GM13977 (cell line): ENCODE results near the gene MACROD2.

Source experiments
- DNase-seq: peaks from one replicate; pipeline ENCODE4 v3.0.0; 2012; ENCODE audit warnings: low spot score
- CTCF ChIP-seq: IDR thresholded peaks from 2 replicates; pipeline ENCODE4 v1.5.1; 2012; ENCODE audit warnings: mild to moderate bottlenecking, control low read depth; ENCODE audit not compliant: insufficient read depth; ENCODE audit errors: extremely low read depth, missing control alignments
- in situ Hi-C: fragments of 300-500 bp; cut with MboI; formaldehyde crosslinking; loops from one replicate; pipeline ENCODE4 v1.12.0; 2022; ENCODE audit warnings: low sequenced_read_pairs, low pct_unique_long_range_greater_than_20kb, mixed read lengths, inconsistent platforms; ENCODE audit not compliant: unreplicated experiment

Gene MACROD2

GRCh38 chr20:15251171-15251570, 1255.9 kb downstream of the MACROD2 start:
- no peak for TF ChIP-seq CTCF
- in situ Hi-C loops: no loop called here
- DNase-seq: no peak

- TF ChIP-seq CTCF: no peak
- no peak for DNase-seq
- in situ Hi-C loops: no loop called here
Observed at GRCh38 chr20:15252304-15252703, 1257.0 kb downstream of the MACROD2 start.

GRCh38 chr20:15253431-15253830, 1258.1 kb downstream of the MACROD2 start:
- no peak for DNase-seq
- in situ Hi-C loops: no loop called here
- TF ChIP-seq CTCF: no peak

- in situ Hi-C loops: no loop called here
- DNase-seq: no peak
- no peak for TF ChIP-seq CTCF
Observed at GRCh38 chr20:15256676-15257568, 1261.6 kb downstream of the MACROD2 start.

GRCh38 chr20:15257569-15257870, 1262.2 kb downstream of the MACROD2 start:
- in situ Hi-C loops: no loop called here
- TF ChIP-seq CTCF: no peak
- DNase-seq: no peak

GRCh38 chr20:15265581-15266309, 1270.4 kb downstream of the MACROD2 start:
- TF ChIP-seq CTCF: no peak
- in situ Hi-C loops: no loop called here
- no peak for DNase-seq
